DMS79 treated with DMSO at 0.1 percent for 48 hours (cell line): Measurements from ENCODE around the gene SLC43A2.

ENCODE experiments used
- DNase-seq: peaks from one replicate; lab custom pipeline; 2025; lab: John Stamatoyannopoulos, UW

Gene SLC43A2

GRCh38 chr17:1623057-1623630 is 5.5 kb downstream of the SLC43A2 start:
- DNase-seq, result no peak

GRCh38 chr17:1621273-1621954 is 7.2 kb downstream of the SLC43A2 start:
- no peak for DNase-seq

- DNase-seq, result no peak
Measured at GRCh38 chr17:1620486-1620885, 8.1 kb downstream of the SLC43A2 start.

- DNase-seq, result no peak
Measured at GRCh38 chr17:1617620-1618174, 10.9 kb downstream of the SLC43A2 start.

GRCh38 chr17:1616101-1616500 is 12.5 kb downstream of the SLC43A2 start:
- no peak for DNase-seq

- DNase-seq, result no peak
Measured at GRCh38 chr17:1612400-1612799, 16.2 kb downstream of the SLC43A2 start.

- no peak for DNase-seq
Measured at GRCh38 chr17:1611715-1612114, 16.9 kb downstream of the SLC43A2 start.

GRCh38 chr17:1608676-1609075 is 20.0 kb downstream of the SLC43A2 start:
- no peak for DNase-seq

- no peak for DNase-seq
Measured at GRCh38 chr17:1607971-1608320, 20.7 kb downstream of the SLC43A2 start.

GRCh38 chr17:1606352-1606985 is 22.2 kb downstream of the SLC43A2 start:
- no peak for DNase-seq

- no peak for DNase-seq
Measured at GRCh38 chr17:1605681-1606351, 22.8 kb downstream of the SLC43A2 start.

- DNase-seq, result no peak
Measured at GRCh38 chr17:1604831-1605528, 23.7 kb downstream of the SLC43A2 start.

GRCh38 chr17:1601571-1601970 is 27.1 kb downstream of the SLC43A2 start:
- DNase-seq, result no peak

GRCh38 chr17:1598399-1599095 is 30.1 kb downstream of the SLC43A2 start:
- DNase-seq, result no peak

GRCh38 chr17:1597861-1598342 is 30.7 kb downstream of the SLC43A2 start:
- no peak for DNase-seq

GRCh38 chr17:1593630-1593931 is 35.1 kb downstream of the SLC43A2 start:
- no peak for DNase-seq

GRCh38 chr17:1592751-1593629 is 35.6 kb downstream of the SLC43A2 start:
- DNase-seq, result no peak

GRCh38 chr17:1591474-1592090 is 37.1 kb downstream of the SLC43A2 start:
- no peak for DNase-seq

GRCh38 chr17:1590747-1591473 is 37.7 kb downstream of the SLC43A2 start:
- DNase-seq, result no peak
